Activated T-cell treated with anti-CD3 and anti-CD28 coated beads for 4 hours (primary cell): ENCODE results near the gene PRPH.
A peak's percentile ranks its signal among the peaks of the same experiment; 100 is the strongest.
"Not testable (repeated sequence)": the region's sequence is repeated elsewhere in the genome, so short reads cannot be mapped to it uniquely, and the experiment has no call there.

ENCODE experiments used
- DNase-seq: peaks from one replicate; pipeline ENCODE4 v3.0.0-alpha.2; 2020

The PRPH gene

DNA sequence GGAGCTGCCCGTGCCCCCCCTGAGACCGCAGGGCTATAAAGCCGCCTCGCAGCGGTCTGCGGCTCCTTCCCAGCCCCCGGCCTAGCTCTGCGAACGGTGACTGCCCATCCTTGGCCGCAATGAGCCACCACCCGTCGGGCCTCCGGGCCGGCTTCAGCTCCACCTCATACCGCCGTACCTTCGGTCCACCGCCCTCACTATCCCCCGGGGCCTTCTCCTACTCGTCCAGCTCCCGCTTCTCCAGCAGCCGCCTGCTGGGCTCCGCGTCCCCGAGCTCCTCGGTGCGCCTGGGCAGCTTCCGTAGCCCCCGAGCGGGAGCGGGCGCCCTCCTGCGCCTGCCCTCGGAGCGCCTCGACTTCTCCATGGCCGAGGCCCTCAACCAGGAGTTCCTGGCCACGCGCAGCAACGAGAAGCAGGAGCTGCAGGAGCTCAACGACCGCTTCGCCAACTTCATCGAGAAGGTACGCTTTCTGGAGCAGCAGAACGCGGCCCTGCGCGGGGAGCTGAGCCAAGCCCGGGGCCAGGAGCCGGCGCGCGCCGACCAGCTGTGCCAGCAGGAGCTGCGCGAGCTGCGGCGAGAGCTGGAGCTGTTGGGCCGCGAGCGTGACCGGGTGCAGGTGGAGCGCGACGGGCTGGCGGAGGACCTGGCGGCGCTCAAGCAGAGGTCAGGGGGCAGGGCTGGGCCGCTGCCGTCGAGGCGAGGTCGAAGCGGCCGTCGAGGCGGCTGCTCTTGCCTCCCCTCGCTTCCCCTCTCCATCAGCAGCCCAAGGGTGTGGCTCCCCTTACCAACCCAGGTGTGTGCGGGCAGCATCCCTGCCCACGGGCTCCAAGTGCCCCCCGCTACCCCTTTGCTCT is at the start of gene PRPH:
Gene PRPH (plus strand): TSS at position 66 of the 855 bp plus-strand sequence. CDS start 54 bp downstream, at position 120.
- no peak for DNase-seq

DNA sequence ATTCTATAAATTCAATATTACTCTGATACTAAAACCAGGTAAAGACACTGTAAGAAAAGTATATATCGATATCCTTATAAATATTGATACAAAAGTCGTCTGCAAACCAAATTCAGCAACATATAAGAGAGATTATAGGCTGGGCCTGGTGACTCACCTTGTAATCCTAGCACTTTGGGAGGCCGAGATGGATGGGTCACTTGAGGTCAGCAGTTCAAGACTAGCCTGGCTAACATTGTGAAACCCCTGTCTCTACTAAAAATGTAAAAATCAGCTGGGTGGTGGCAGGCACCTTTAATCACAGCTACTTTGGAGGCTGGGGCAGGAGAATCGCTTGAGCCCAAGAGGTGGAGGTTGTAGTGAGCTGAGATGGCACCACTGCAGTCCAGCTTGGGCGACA is 43.6 kb upstream of the PRPH start:
- DNase-seq: no peak

DNA sequence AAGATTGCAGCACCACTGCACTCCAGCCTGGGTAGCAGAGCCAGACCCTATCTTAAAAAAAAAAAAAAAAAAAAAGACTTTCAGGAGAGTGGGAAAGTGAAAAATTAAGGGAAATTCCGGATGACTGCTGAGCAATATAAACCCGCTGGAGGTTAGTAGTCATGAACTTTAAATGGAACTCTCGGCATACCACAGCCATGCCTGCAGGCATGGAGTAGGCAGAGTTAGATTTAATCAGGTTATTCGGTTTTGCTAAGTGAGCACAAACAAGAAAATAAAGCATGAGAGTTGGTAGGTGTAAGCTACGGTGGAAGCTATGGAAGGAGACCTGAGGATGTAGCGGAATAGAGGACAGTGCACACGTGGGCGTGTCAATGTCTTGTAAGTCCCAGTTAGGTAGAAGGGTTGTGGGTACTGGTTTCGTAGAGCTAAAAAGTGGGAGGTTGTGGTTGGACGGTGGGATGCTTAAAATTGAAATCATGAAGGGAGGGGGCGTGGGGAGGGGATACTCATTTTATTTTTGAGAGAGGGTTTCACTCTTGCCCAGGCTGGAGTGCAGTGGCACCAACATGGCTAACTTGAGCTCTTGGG is 41.8 kb upstream of the PRPH start:
- DNase-seq: no peak

GRCh38 chr12:49255456-49255855 is 39.5 kb upstream of the PRPH start:
- not testable (repeated sequence) for DNase-seq

DNA sequence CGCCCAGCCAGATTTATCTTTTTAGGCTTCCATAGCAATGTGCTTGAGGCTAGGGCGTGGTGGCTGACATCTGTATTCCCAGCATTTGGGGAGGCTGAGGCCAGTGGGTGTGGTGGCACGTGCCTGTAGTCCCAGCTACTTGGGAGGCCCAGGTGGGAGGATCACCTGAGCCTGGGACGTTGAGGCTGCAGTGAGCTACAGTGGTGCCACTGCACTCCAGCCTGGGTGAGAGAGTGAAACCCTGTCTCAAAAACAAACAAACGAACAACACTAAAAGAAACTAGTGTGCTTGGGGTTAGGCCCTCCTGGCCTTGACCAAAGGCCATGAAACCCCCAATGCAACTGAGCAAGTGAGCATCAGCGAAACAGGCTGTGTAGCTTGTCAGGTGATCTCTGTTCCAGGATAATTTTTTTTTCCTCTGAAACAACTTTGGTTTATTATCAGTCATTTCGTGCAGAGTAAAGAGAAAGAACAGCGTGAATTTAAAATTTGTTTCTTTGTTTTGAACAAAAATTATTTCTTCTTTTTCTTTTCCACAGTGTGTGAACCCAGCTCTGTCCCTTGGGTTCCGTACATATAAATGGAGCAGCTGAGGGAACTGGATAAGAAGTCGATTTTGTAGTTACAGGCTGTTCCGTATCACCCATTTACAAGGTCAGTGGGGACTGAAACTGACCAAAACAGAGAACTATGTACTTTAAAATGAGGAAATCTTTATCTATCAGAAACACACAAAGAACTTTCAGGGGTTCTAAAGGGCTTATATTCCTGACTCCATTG is 38.9 kb upstream of the PRPH start:
- DNase-seq: no peak

DNA sequence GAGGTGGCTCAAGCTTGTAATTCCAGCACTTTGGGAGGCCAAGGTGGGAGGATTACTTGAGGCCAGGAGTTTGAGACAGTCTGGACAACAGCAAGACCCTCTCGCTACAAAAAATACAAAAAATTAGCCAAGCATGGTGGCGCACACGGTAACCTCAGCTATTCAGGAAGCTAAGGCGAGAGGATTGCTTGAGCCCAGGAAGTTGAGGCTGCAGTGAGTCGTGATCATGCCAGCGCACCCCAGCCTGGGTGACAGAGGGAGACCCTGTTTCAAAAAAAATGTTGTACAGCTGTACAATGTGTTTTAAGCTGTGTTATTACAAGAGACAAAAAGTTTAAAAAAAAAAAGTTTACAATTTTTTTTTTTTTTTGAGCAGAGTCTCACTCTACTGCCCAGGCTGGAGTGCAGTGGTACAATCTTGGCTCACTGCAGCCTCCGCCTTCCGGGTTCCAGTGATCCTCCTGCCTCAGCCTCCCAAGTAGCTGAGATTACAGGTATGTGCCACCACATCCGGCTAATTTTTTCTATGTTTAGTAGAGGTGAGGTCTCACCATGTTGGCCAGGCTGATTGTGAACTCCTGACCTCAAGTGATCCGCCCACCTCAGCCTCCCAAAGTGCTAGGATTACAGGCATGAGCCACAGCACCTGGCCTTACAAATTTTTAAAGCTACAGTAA is 37.3 kb upstream of the PRPH start:
- not testable (repeated sequence) for DNase-seq

GRCh38 chr12:49259452-49259851 is 35.5 kb upstream of the PRPH start:
- no peak for DNase-seq

DNA sequence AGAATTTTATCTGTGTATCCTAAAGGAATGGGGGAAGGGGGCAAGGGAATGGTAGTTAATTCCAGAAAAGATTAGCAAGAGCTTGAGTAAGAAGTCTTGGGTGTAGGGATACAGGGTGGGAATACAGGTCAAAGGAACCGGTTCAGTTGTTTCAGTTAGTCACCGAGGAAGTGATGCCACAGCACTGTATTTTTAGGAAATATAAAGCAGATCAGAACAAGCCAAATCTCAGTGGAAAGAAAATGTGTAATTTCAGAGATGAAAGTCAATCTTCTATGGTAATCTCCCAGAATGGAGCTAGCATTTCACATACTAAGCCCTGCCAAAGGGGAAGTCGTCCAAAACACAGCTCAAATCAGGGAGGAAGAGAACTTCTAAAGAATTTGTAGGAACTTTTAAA is 34.8 kb upstream of the PRPH start:
- DNase-seq: no peak

DNA sequence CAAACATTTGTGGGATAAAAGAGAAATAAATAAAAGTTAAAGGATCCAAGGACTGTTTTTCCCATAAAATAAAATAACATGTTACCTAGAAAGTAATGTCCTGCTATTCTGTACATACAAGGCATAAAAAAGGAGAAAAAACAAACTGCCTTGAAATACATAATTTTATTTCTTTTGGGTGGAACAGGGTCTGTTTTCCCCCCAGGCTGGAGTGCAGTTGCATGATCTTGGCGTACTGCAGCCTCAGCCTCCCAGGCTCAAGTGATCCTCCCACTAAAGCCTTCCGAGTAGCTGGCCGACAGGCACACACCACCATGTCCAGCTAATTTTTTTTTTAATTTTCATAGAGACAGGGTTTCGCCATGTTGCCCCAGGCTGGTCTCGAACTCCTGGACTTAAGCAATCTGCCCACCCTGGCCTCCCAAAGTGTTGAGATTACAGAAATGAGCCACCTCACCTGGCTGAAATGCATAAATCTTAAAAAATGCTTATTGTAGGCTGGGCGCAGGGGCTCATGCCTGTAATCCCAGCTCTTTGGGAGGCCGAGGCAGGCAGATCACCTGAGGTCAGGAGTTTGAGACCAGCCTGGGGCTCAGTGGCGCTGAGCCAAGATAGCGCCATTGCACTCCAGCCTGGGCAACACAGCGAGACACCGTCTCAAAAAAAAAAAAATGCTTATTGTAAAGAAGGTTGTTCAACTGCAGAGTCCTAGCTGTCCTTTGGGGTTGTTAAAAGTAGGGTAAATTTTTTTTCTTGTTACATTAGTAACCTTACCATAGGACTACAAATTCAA is 34.2 kb upstream of the PRPH start:
- DNase-seq: no peak

GRCh38 chr12:49261721-49262120 is 33.2 kb upstream of the PRPH start:
- no peak for DNase-seq

GRCh38 chr12:49263400-49263763 is 31.6 kb upstream of the PRPH start:
- no peak for DNase-seq

GRCh38 chr12:49264466-49264872 is 30.5 kb upstream of the PRPH start:
- DNase-seq: peak; percentile 23

- peak; percentile 84 for DNase-seq
These were observed 29.8 kb upstream of the PRPH start, which contains the start of gene TUBA1C for GRCh38 chr12:49264873-49265792. TUBA1C (plus strand) TSS chr12:49265082; CDS start chr12:49265182, 100 bp downstream.

GRCh38 chr12:49269191-49269590 is 25.8 kb upstream of the PRPH start:
- DNase-seq: not testable (repeated sequence)

DNA sequence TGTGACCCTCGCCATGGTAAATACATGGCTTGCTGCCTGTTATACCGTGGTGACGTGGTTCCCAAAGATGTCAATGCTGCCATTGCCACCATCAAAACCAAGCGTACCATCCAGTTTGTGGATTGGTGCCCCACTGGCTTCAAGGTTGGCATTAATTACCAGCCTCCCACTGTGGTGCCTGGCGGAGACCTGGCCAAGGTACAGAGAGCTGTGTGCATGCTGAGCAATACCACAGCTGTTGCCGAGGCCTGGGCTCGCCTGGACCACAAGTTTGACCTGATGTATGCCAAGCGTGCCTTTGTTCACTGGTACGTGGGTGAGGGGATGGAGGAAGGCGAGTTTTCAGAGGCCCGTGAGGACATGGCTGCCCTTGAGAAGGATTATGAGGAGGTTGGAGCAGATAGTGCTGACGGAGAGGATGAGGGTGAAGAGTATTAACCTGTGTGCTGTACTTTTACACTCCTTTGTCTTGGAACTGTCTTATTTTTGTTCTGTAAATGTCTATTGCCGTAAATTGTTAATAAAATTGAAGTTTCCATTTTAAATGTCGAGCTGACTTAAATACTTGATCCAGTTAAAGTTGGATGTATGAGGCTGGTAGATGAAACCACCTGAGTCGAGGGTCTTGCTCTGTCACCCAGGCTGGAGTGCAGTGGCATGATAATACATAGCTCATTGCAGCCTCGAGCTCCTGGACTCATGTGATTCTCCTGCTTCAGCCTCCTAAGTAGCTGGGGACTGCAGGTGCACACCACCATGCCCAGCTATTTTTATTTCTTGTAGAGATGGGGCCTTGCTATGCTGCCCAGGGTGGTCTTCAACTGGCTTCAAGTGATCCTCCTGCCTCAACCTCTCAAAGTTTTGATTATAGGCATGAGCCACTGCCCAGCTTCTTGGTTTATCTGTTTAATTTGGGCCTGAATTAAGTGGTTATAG is 21.9 kb upstream of the PRPH start:
- no peak for DNase-seq

DNA sequence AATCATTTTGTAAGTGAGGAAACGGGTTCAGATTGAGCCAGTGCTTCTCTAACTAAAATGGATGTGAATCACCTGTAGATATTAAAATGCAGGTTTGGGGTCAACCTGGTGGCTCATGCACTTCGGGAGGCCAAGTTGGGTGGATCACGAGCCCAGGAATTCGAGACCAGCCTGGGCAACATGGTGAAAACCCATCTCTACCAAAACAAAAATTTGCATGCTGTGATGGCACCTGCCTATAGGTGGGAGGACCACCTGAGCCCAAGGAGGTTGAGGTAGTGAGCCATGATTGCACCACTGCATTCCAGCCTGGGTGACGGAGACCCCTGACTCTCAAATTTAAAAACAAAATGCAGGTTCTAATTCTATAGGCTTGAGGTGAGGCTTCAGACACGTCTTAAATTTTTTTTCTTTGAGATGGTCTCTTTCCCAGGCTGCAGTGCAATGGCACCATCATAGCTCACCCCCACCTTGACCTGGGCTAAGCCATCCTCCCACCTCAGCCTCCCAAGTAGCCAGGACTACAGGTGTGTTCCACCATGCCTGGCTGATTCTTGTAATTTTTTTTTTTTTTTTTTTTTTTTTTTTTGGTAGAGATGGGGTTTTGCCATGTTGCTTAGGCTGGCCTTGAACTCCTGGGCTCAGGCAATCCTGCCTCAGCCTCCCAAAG is 21.1 kb upstream of the PRPH start:
- no peak for DNase-seq

DNA sequence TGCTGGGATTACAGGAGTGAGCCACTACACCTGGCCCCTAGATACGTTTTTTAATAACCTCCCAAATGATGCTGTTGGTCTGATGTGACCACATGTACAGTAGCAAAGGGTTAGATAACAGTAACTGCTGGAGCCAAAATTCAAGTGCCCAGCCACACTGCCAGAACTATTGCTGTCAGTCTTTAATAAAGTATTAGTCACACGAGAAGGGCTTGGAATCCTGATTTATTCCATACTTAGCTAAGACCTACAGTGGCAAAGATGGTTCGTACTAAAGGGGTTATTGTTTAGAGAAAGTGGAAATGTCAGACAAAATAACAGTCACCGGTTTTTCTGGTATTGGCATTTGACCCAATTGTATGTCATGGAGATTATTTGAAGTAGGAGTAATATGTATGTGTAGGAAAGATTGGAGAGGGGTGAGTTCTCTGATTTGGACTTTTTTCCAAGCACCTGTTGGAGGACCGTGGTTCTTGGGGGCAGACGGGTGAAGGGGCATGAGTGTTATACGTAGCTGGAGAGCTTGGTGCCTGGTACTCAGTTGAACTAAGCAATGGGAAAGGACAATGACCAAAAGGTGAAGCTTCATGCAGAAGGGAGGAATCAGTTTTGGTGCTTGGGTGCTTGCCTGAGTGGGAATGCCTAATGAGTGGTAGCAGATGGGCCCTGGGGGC is 20.4 kb upstream of the PRPH start:
- no peak for DNase-seq
